ENCODE results near the gene TPH2. TPM values are rescaled to one million over a fixed set of nuclear protein-coding genes. Genes with fewer than 3 reads are reported as not detected.

Gene TPH2
- total RNA-seq, 4 donors from 2014 or later, result not detected

DNA sequence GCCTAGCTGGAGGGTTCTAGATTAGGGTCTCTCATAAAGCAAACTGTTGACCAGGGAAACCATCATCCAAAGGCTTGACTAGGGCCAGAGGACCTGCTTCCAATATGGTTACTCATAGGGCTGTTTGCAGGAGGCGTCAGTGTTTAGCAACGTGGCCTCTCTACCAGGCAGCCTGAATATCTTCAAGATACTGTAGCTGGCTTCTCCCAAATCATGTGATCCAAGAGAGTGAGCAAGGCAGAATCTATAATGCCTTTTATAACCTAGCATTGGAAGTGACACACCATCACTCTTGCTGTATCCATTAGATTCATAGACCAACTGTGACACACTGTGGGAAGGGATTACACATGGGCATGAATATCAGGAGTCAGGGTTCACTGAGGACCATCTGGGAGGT lies 17.3 kb downstream of the TPH2 start:
- 25% methylated on average over 2 of the region's 2 CpGs; no CpG with 5 or more reads in 1 of the 2 donors for WGBS, 2 donors (ENCODE audit: low coverage in 1 of 2)
- ATAC-seq, result no peak
- H3K4me3 ChIP-seq, result no peak overlapping the region
- no peaks in the 10 kb centered on the region for H3K9me3 ChIP-seq
- no peaks in the 10 kb centered on the region for H3K27me3 ChIP-seq
- TF ChIP-seq POLR2AphosphoS5 (IDR thresholded peaks at IDR 0.05), result no peak
- TF ChIP-seq EP300 (IDR thresholded peaks at IDR 0.05), result no peak
- TF ChIP-seq, protein P1, sequence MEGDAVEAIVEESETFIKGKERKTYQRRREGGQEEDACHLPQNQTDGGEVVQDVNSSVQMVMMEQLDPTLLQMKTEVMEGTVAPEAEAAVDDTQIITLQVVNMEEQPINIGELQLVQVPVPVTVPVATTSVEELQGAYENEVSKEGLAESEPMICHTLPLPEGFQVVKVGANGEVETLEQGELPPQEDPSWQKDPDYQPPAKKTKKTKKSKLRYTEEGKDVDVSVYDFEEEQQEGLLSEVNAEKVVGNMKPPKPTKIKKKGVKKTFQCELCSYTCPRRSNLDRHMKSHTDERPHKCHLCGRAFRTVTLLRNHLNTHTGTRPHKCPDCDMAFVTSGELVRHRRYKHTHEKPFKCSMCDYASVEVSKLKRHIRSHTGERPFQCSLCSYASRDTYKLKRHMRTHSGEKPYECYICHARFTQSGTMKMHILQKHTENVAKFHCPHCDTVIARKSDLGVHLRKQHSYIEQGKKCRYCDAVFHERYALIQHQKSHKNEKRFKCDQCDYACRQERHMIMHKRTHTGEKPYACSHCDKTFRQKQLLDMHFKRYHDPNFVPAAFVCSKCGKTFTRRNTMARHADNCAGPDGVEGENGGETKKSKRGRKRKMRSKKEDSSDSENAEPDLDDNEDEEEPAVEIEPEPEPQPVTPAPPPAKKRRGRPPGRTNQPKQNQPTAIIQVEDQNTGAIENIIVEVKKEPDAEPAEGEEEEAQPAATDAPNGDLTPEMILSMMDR (IDR thresholded peaks at IDR 0.05), result no peak
- no peak for TF ChIP-seq POLR2A (IDR thresholded peaks at IDR 0.05)
- H3K36me3 ChIP-seq, result no peaks in the 10 kb centered on the region
- peaks cover 0 to 18% (median 4%) of the 10 kb centered on the region in 3 donors for H3K4me1 ChIP-seq
- H3K27ac ChIP-seq, result no peak overlapping the region

DNA sequence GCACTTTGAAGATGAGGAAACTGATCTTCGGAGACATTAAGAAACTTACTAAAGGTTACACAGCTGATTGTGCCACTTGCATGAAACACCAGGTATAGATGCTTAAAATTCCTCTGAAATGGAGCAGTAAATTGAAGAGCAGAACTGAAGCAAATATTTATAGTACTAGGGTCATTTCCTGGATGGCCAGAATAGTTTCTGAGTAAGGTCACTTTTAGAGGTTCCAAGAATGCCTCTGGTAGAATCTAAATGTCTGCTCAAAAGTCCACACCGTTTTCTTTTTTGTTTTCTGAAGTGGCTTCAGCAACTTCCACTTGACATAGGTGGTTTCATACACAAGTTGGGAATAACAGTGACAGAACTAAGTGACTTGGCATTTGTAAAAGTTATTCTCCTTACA lies 19.4 kb downstream of the TPH2 start:
- WGBS, 2 donors (ENCODE audit: low coverage in 1 of 2), result 29 to 71% methylated on average over 1 to 2 of the region's 2 CpGs
- no peak for ATAC-seq
- no peaks in the 10 kb centered on the region for H3K36me3 ChIP-seq

DNA sequence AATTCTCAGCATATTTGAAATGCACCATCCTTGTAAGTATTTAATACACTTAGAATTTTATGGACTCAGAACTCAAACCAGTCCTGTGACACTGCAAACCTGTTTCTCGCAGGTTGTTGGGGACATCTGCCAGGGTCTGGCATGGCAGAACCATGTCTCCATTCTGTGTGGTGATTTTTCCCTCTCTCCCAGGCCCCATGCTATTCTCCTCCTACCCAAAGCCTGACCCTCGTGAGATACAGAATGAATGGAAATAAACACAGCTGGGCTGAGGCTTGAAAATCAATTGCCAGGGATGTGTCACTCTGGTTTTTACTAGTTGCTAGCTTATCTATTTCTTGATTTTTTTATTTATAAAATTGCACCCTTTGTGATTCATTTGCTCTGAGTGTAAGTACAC lies 19.8 kb downstream of the TPH2 start:
- ATAC-seq, result no peak
- H3K9me3 ChIP-seq, result no peaks in the 10 kb centered on the region
- WGBS, 2 donors (ENCODE audit: low coverage in 1 of 2), result 41 to 44% methylated on average over 2 of the region's 2 CpGs
- no peak overlapping the region for H3K4me3 ChIP-seq
- no peaks in the 10 kb centered on the region for H3K27me3 ChIP-seq
- H3K4me1 ChIP-seq, result peaks cover 0 to 18% (median 4%) of the 10 kb centered on the region in 3 donors
- peak overlapping the region in 2 of 4 donors; percentile 53 to 56 for H3K27ac ChIP-seq
- no peaks in the 10 kb centered on the region for H3K36me3 ChIP-seq
- TF ChIP-seq POLR2AphosphoS5 (IDR thresholded peaks at IDR 0.05), result no peak
- TF ChIP-seq POLR2A (IDR thresholded peaks at IDR 0.05), result no peak
- TF ChIP-seq, protein P1 (IDR thresholded peaks at IDR 0.05), result no peak
- no peak for TF ChIP-seq EP300 (IDR thresholded peaks at IDR 0.05)

More for the DNA sequence above, 19.4 kb downstream of the TPH2 start:
- Histone ChIP-seq H3K27ac (peak overlapping the region in 2 of 4 donors; percentile 53 to 56), H3K4me1 (peaks cover 0 to 18% (median 4%) of the 10 kb centered on the region in 3 donors), H3K9me3 (no peaks in the 10 kb centered on the region), H3K4me3 (no peak overlapping the region), H3K27me3 (no peaks in the 10 kb centered on the region)
- no peak for TF ChIP-seq POLR2AphosphoS5 (IDR thresholded peaks at IDR 0.05)
- TF ChIP-seq EP300 (IDR thresholded peaks at IDR 0.05), result no peak
- no peak for TF ChIP-seq POLR2A (IDR thresholded peaks at IDR 0.05)
- TF ChIP-seq, protein P1 (IDR thresholded peaks at IDR 0.05), result no peak

DNA sequence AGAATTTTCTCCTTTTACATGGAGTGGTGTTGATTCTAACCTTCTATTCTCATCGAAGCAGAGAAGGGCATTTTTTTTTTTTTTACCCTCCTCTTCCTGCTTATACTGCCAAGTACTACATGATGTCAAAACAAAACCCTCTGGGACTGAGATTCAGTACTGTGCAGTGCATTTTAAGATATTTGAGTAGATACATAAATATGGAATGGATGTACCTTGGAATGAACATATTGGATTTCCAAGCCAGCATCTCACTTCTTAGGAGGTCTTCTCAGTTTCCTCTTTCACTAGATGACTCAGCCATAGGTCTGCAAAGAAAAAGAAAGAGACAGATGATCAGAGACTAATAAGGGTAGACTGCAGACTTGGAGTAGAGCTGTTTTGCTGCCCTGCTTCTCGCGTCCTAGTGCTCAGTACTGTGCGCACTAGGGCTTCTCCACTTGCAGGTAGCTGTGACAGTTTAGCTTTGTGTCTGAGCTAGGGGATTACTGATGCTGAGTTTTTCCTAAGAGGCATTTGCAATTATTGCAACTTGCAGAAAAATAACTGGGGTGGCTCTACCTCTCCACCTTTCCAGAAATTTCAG lies 20.4 kb downstream of the TPH2 start:
- Histone ChIP-seq H3K36me3 (no peaks in the 10 kb centered on the region), H3K4me3 (no peak overlapping the region), H3K4me1 (peaks cover 0 to 18% (median 4%) of the 10 kb centered on the region in 3 donors), H3K27ac (peak overlapping the region in 1 of 4 donors; percentile 56), H3K9me3 (no peaks in the 10 kb centered on the region), H3K27me3 (no peaks in the 10 kb centered on the region)
- TF ChIP-seq POLR2A (IDR thresholded peaks at IDR 0.05) (no peak), EP300 (IDR thresholded peaks at IDR 0.05) (no peak), POLR2AphosphoS5 (IDR thresholded peaks at IDR 0.05) (no peak)
- TF ChIP-seq, protein P1 (IDR thresholded peaks at IDR 0.05), result no peak
- no peak for ATAC-seq
- 53 to 58% methylated on average over 2 to 4 of the region's 4 CpGs for WGBS, 2 donors (ENCODE audit: low coverage in 1 of 2)

DNA sequence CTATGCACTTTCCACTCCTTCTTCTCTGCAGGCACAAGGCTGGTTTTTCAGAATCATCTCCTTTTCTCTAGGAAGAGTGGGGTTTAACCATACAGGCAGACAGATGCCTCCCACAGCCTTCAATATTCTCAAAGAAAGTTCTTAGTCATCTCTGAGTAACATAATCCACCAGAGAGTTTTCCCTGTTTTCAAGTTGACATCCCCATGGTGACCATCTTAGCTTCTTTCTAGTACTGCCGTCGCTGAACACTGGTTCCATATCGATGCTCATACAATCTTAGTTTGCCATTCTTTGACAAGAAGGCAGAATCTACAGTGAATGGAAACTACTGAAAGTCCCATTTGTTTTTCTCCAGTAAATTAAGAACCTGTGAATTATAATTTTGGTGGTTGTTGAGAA lies 28.6 kb downstream of the TPH2 start:
- no peaks in the 10 kb centered on the region for H3K36me3 ChIP-seq
- H3K4me1 ChIP-seq, result no peaks in the 10 kb centered on the region
- WGBS, 2 donors (ENCODE audit: low coverage in 1 of 2), result 71% methylated on average over 3 of the region's 3 CpGs; no CpG with 5 or more reads in 1 of the 2 donors
- no peaks in the 10 kb centered on the region for H3K9me3 ChIP-seq
- TF ChIP-seq, protein P1 (IDR thresholded peaks at IDR 0.05), result no peak
- no peak for TF ChIP-seq POLR2A (IDR thresholded peaks at IDR 0.05)
- TF ChIP-seq EP300 (IDR thresholded peaks at IDR 0.05), result no peak
- no peak for TF ChIP-seq POLR2AphosphoS5 (IDR thresholded peaks at IDR 0.05)
- no peak overlapping the region for H3K27ac ChIP-seq
- no peak overlapping the region for H3K4me3 ChIP-seq
- ATAC-seq, result no peak
- no peaks in the 10 kb centered on the region for H3K27me3 ChIP-seq
